SK-N-SH (cell line): ENCODE results near the gene DUT. TPM values are rescaled to one million over a fixed set of nuclear protein-coding genes. Genes with fewer than 3 reads are reported as not detected.

Experiments
- CTCF ChIA-PET: fragments of 300-600, 350-600 bp; formaldehyde crosslinking; extraction: SDS; loops from one replicate; lab custom pipeline; 2021; lab: Yijun Ruan, JAX
- POLR2A ChIA-PET: fragments of 350-600 bp; sonication (Branson Sonifier 250); formaldehyde crosslinking; extraction: SDS; loops from one replicate; lab custom pipeline; 2020; ENCODE audit warnings: antibody characterized with exemption, inconsistent platforms; lab: Yijun Ruan, JAX
- DNase-seq: peaks from one replicate; pipeline ENCODE4 v3.0.0; 2012
- H2AFZ ChIP-seq: fragments of 200-600 bp; sonication (generic); 2 replicates; pipeline ENCODE4 v1.8.1; 2016; ENCODE audit warnings: antibody characterized with exemption, mild to moderate bottlenecking, low read depth
- H3F3A ChIP-seq: fragments of 200-600 bp; sonication (generic); replicated peaks from 2 replicates; pipeline ENCODE3; 2016; ENCODE audit warnings: antibody characterized with exemption, mild to moderate bottlenecking; ENCODE audit not compliant: insufficient read depth
- H3K27ac ChIP-seq, 2 experiments: fragments of 200-500 bp in 1 of 2; fragments of 200-600 bp in 1 of 2; sonication (Bioruptor generic) in 1 of 2; sonication (generic), shearing (Covaris generic) in 1 of 2; 2 replicates each; pipeline versions ENCODE4 v1.5.1 to v1.6.1; 2014 to 2016; ENCODE audit warnings: low read depth in 2 of 2, inconsistent platforms in 1 of 2, low read length in 1 of 2, mild to moderate bottlenecking in 1 of 2, mixed read lengths in 1 of 2
- H3K27me3 ChIP-seq: fragments of 200-600 bp; sonication (generic), shearing (Covaris generic); 2 replicates; pipeline ENCODE4 v1.6.1; 2016; ENCODE audit warnings: mixed run types; ENCODE audit not compliant: insufficient read depth
- H3K36me3 ChIP-seq, 2 experiments: fragments of 200-500 bp in 1 of 2; fragments of 200-600 bp in 1 of 2; sonication (Bioruptor generic) in 1 of 2; sonication (generic) in 1 of 2; replicated peaks in 1 of 2; 2 replicates each; pipeline versions ENCODE3 to v1.5.1; 2014 to 2016; ENCODE audit warnings: low read length in 1 of 2, mild to moderate bottlenecking in 1 of 2; ENCODE audit not compliant: insufficient read depth in 2 of 2, control insufficient read depth in 1 of 2
- H3K4me1 ChIP-seq, 2 experiments: fragments of 200-500 bp in 1 of 2; fragments of 200-600 bp in 1 of 2; sonication (Bioruptor generic) in 1 of 2; sonication (generic), shearing (Covaris generic) in 1 of 2; 2 replicates each; pipeline versions ENCODE4 v1.5.1 to v1.6.1; 2014 to 2016; ENCODE audit warnings: low read depth in 1 of 2, low read length in 1 of 2, mixed run types in 1 of 2; ENCODE audit not compliant: insufficient read depth in 2 of 2, control insufficient read depth in 1 of 2
- H3K4me2 ChIP-seq: fragments of 200-600 bp; sonication (generic), shearing (Covaris generic); 2 replicates; pipeline ENCODE4 v1.6.1; 2017; ENCODE audit warnings: mixed run types
- H3K4me3 ChIP-seq, 2 experiments: fragments of 200-500 bp in 1 of 2; fragments of 200-600 bp in 1 of 2; sonication (Bioruptor generic) in 1 of 2; sonication (generic), shearing (Covaris generic) in 1 of 2; 2 replicates each; pipeline versions ENCODE4 v1.5.1 to v1.8.1; 2014 to 2016; ENCODE audit warnings: low read depth in 2 of 2, inconsistent platforms in 1 of 2, low read length in 1 of 2, mild to moderate bottlenecking in 1 of 2, mixed read lengths in 1 of 2, moderate library complexity in 1 of 2
- H3K79me2 ChIP-seq: fragments of 200-600 bp; sonication (generic); 2 replicates; pipeline ENCODE4 v1.8.1; 2017; ENCODE audit warnings: mild to moderate bottlenecking; ENCODE audit not compliant: insufficient read depth
- H3K9ac ChIP-seq: fragments of 200-600 bp; sonication (generic); 2 replicates; pipeline ENCODE4 v1.6.1; 2017; ENCODE audit warnings: mixed run types
- H3K9me2 ChIP-seq: fragments of 200-600 bp; sonication (generic); 2 replicates; pipeline ENCODE4 v1.6.1; 2017; ENCODE audit warnings: mixed run types
- H3K9me3 ChIP-seq: fragments of 200-600 bp; sonication (generic); 2 replicates; pipeline ENCODE4 v1.6.1; 2017; ENCODE audit warnings: mixed run types, mild to moderate bottlenecking, moderate library complexity
- H4K20me1 ChIP-seq: fragments of 200-600 bp; sonication (generic); 2 replicates; pipeline ENCODE4 v1.6.1; 2017; ENCODE audit warnings: mild to moderate bottlenecking, mixed run types; ENCODE audit not compliant: insufficient read depth
- CHD2 ChIP-seq: fragments of 150-350 bp; IDR thresholded peaks from 2 replicates; pipeline ENCODE4 v1.6.1; 2018; ENCODE audit warnings: low read length; ENCODE audit not compliant: partially characterized antibody
- EZH2phosphoT487 ChIP-seq: fragments of 200-600 bp; sonication (generic); IDR thresholded peaks from 2 replicates; pipeline ENCODE4 v1.6.1; 2017; ENCODE audit warnings: low read depth, mixed run types, mild to moderate bottlenecking, antibody characterized with exemption, moderate library complexity, borderline replicate concordance
- FOSL2 ChIP-seq: IDR thresholded peaks from 2 replicates; pipeline ENCODE4 v1.4.0; 2012; ENCODE audit warnings: low read depth, mild to moderate bottlenecking, moderate library complexity, borderline replicate concordance
- GATA2 ChIP-seq: sonication (generic); formaldehyde crosslinking; IDR thresholded peaks from 2 replicates; pipeline ENCODE4 v1.5.0; 2020; ENCODE audit warnings: mild to moderate bottlenecking, missing genetic modification reagents
- POLR2AphosphoS5 ChIP-seq: IDR thresholded peaks from 2 replicates; pipeline ENCODE4 v1.6.1; 2012; ENCODE audit warnings: low read depth, low read length
- RAD21 ChIP-seq: IDR thresholded peaks from 2 replicates; pipeline ENCODE4 v1.6.1; 2012; ENCODE audit warnings: mild to moderate bottlenecking, low read length
- SMC3 ChIP-seq: IDR thresholded peaks from 2 replicates; pipeline ENCODE4 v1.6.1; 2012; ENCODE audit warnings: low read depth, low read length, improper control_type of control experiment
- USF2 ChIP-seq: fragments of 150-350 bp; IDR thresholded peaks from 2 replicates; pipeline ENCODE4 v1.6.1; 2017; ENCODE audit warnings: antibody characterized with exemption, low read length, low read depth, borderline replicate concordance
- YY1 ChIP-seq: IDR thresholded peaks from 2 replicates; pipeline ENCODE4 v1.4.0; 2012; ENCODE audit warnings: low read depth, mild to moderate bottlenecking
- WGBS: methylation state at CpG from one replicate; pipeline ENCODE4 v1.1.6; 2017; ENCODE audit warnings: low lambda C conversion rate; 5-methylcytosine and 5-hydroxymethylcytosine counted together
- polyA plus RNA-seq, 3 experiments: library from polyadenylated mRNA; depleted of rRNA; stranded (reverse); fragments of >200 nt; gene quantifications; 2 replicates each; pipeline ENCODE4 v1.2.3, GENCODE V29; 2012
- TF ChIP-seq, protein P1 (sequence below): IDR thresholded peaks from 2 replicates; pipeline ENCODE4 v1.6.1; 2012; ENCODE audit warnings: mild to moderate bottlenecking, low read depth, low read length, moderate library complexity
- TF ChIP-seq, protein P2 (sequence below): fragments of 200-600 bp; sonication (generic); IDR thresholded peaks from 2 replicates; pipeline ENCODE4 v1.6.1; 2017; ENCODE audit warnings: antibody characterized with exemption, mild to moderate bottlenecking, moderate library complexity

Gene DUT
- polyA plus RNA-seq, 1 of the 3 experiments (the other 2 are of a cell fraction), result 79.3 TPM

DNA sequence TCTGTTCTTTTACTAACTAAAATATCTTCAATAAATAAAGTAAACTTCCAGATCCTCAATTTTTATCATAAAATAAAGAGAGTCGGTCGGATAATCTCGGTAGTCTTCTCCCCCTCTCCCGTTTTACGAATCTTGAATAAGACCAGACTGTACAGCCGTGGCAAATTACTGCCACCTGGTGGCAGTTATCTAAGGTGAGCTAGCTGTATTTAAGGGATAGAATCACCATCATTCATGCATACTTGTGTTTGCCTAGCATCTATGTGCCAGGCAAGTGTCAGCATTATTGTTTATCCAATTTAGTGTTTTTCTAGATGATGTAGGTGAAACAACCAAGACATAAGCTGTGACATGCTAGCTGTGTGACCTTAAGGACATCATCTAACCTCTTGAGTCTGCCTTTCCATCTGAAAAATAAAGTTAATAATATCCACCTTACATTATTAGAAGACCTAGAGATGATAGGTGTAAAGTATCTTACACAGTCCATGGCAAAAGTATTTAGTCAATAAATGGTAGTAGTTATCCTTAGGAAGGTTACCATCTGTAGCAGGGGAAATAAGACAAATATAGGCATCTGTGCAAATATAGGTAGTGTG is 21.3 kb downstream of the DUT start:
- DNase-seq, result peak; percentile 63
- Histone ChIP-seq H3K4me3 (no peak overlapping the region), H3K27ac (no peak overlapping the region), H3F3A (peaks cover 4% of the 10 kb centered on the region), H3K9me2 (no peaks in the 10 kb centered on the region), H4K20me1 (no peaks in the 10 kb centered on the region), H3K4me2 (no peak overlapping the region), H3K79me2 (no peaks in the 10 kb centered on the region), H3K27me3 (no peaks in the 10 kb centered on the region), H3K9me3 (no peaks in the 10 kb centered on the region), H3K36me3 (no peaks in the 10 kb centered on the region), H3K4me1 (no peaks in the 10 kb centered on the region)
- CTCF ChIA-PET, result interaction anchor here (0.7 to 3.4 kb wide), 24 partner anchors 12 to 1793 kb away, joined by 3 to 26 read pairs (median 3); partner anchors contain the start of genes FBN1 and SHC4
- POLR2A ChIA-PET, result no interaction called here
- 22% methylated on average over 6 of the region's 6 CpGs for WGBS
- peak; percentile 57 for TF ChIP-seq SMC3
- TF ChIP-seq CHD2, result peak; percentile 32
- TF ChIP-seq, protein P1, sequence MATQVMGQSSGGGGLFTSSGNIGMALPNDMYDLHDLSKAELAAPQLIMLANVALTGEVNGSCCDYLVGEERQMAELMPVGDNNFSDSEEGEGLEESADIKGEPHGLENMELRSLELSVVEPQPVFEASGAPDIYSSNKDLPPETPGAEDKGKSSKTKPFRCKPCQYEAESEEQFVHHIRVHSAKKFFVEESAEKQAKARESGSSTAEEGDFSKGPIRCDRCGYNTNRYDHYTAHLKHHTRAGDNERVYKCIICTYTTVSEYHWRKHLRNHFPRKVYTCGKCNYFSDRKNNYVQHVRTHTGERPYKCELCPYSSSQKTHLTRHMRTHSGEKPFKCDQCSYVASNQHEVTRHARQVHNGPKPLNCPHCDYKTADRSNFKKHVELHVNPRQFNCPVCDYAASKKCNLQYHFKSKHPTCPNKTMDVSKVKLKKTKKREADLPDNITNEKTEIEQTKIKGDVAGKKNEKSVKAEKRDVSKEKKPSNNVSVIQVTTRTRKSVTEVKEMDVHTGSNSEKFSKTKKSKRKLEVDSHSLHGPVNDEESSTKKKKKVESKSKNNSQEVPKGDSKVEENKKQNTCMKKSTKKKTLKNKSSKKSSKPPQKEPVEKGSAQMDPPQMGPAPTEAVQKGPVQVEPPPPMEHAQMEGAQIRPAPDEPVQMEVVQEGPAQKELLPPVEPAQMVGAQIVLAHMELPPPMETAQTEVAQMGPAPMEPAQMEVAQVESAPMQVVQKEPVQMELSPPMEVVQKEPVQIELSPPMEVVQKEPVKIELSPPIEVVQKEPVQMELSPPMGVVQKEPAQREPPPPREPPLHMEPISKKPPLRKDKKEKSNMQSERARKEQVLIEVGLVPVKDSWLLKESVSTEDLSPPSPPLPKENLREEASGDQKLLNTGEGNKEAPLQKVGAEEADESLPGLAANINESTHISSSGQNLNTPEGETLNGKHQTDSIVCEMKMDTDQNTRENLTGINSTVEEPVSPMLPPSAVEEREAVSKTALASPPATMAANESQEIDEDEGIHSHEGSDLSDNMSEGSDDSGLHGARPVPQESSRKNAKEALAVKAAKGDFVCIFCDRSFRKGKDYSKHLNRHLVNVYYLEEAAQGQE, result no peak
- TF ChIP-seq GATA2 (CRISPR knock-in tag), result no peak
- no peak for TF ChIP-seq POLR2AphosphoS5
- TF ChIP-seq YY1, result no peak
- no peak for TF ChIP-seq USF2
- TF ChIP-seq RAD21, result peak; percentile 80
- TF ChIP-seq, protein P2, sequence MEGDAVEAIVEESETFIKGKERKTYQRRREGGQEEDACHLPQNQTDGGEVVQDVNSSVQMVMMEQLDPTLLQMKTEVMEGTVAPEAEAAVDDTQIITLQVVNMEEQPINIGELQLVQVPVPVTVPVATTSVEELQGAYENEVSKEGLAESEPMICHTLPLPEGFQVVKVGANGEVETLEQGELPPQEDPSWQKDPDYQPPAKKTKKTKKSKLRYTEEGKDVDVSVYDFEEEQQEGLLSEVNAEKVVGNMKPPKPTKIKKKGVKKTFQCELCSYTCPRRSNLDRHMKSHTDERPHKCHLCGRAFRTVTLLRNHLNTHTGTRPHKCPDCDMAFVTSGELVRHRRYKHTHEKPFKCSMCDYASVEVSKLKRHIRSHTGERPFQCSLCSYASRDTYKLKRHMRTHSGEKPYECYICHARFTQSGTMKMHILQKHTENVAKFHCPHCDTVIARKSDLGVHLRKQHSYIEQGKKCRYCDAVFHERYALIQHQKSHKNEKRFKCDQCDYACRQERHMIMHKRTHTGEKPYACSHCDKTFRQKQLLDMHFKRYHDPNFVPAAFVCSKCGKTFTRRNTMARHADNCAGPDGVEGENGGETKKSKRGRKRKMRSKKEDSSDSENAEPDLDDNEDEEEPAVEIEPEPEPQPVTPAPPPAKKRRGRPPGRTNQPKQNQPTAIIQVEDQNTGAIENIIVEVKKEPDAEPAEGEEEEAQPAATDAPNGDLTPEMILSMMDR, result peak; percentile 85
- no peak for TF ChIP-seq FOSL2
- TF ChIP-seq EZH2phosphoT487, result no peak
- TF ChIP-seq, all 33 proteins: peak for 4
- H3K9ac ChIP-seq, result no peak overlapping the region
- H2AFZ ChIP-seq, result peak overlapping the region; percentile 31; the same call in 1 of the 2 replicates
